Gastroesophageal sphincter (tissue), 3 donors: Measurements from ENCODE around the gene HOXA10.

Experiments
- EP300 ChIP-seq: sonication (generic); formaldehyde crosslinking; IDR thresholded peaks from one replicate; pipeline ENCODE4 v1.6.1; 2017; ENCODE audit warnings: antibody characterized with exemption, mild to moderate bottlenecking
- POLR2A ChIP-seq, 2 donors: fragments of 450-650 bp; IDR thresholded peaks; one replicate each; pipeline ENCODE4 v1.6.1; 2017; ENCODE audit warnings: antibody characterized with exemption in 2 of 2, mild to moderate bottlenecking in 2 of 2, moderate library complexity in 1 of 2
- POLR2AphosphoS5 ChIP-seq: sonication (generic); formaldehyde crosslinking; IDR thresholded peaks from one replicate; pipeline ENCODE4 v1.6.1; 2017; ENCODE audit warnings: antibody characterized with exemption
- TF ChIP-seq, protein P1 (sequence below), 4 experiments: fragments of 200-600 bp in 2 of 4; fragments of 450-650 bp in 2 of 4; sonication (generic) in 1 of 4; IDR thresholded peaks; one replicate each; pipeline ENCODE4 v1.5.1; 2017 to 2019; ENCODE audit warnings: antibody characterized with exemption in 4 of 4, mild to moderate bottlenecking in 2 of 4, moderate library complexity in 2 of 4

- TF ChIP-seq, protein P1, sequence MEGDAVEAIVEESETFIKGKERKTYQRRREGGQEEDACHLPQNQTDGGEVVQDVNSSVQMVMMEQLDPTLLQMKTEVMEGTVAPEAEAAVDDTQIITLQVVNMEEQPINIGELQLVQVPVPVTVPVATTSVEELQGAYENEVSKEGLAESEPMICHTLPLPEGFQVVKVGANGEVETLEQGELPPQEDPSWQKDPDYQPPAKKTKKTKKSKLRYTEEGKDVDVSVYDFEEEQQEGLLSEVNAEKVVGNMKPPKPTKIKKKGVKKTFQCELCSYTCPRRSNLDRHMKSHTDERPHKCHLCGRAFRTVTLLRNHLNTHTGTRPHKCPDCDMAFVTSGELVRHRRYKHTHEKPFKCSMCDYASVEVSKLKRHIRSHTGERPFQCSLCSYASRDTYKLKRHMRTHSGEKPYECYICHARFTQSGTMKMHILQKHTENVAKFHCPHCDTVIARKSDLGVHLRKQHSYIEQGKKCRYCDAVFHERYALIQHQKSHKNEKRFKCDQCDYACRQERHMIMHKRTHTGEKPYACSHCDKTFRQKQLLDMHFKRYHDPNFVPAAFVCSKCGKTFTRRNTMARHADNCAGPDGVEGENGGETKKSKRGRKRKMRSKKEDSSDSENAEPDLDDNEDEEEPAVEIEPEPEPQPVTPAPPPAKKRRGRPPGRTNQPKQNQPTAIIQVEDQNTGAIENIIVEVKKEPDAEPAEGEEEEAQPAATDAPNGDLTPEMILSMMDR (IDR thresholded peaks at IDR 0.05), result no peak
- TF ChIP-seq POLR2A (IDR thresholded peaks at IDR 0.05) (no peak), EP300 (no peak), POLR2AphosphoS5 (no peak)
Measured at GRCh38 chr7:27209933-27210440, 35.9 kb upstream of the HOXA10 start.
